ENCODE results near the gene ECM2. TPM values are rescaled to one million over a fixed set of nuclear protein-coding genes. Genes with fewer than 3 reads are reported as not detected.

Gene ECM2
- total RNA-seq, 1 experiment from 2014 or later, result not detected

GRCh38 chr9:92525306-92525705 lies 10.5 kb downstream of the ECM2 start:
- Histone ChIP-seq H3K27ac (ENCODE audit: low read length) (no peak overlapping the region), H3K27me3 (ENCODE audit: control insufficient read depth, insufficient read depth, low read length) (no peaks in the 10 kb centered on the region), H3K4me1 (ENCODE audit: control insufficient read depth, insufficient read depth, low read length) (no peaks in the 10 kb centered on the region), H3K9me3 (ENCODE audit: control insufficient read depth, insufficient read depth, low read depth, low read length) (no peaks in the 10 kb centered on the region), H3K36me3 (ENCODE audit: control insufficient read depth, insufficient read depth, low read length) (no peaks in the 10 kb centered on the region), H3K4me3 (ENCODE audit: low read depth in 2 of 2, low read length in 2 of 2) (no peak overlapping the region)
- ATAC-seq (no peak), DNase-seq (ENCODE audit: low read depth, low spot score) (no peak)
- intact Hi-C loops (cut with micrococcal nuclease; ENCODE audit: unreplicated experiment), result no loop called here
- POLR2A ChIA-PET, result no interaction called here
- no peak for TF ChIP-seq TCF7L2 (IDR thresholded peaks at IDR 0.05; ENCODE audit: low read depth, low read length)
- no peak for TF ChIP-seq REST (IDR thresholded peaks at IDR 0.05; ENCODE audit: insufficient read depth in 1 of 2, low read depth in 2 of 2, low read length in 1 of 2)
- no peak for TF ChIP-seq POLR2AphosphoS5 (IDR thresholded peaks at IDR 0.05; ENCODE audit: low read depth, low read length)
- no peak for TF ChIP-seq SIN3A (IDR thresholded peaks at IDR 0.05; ENCODE audit: borderline replicate concordance, insufficient read depth, low read depth, low read length)
- TF ChIP-seq CTCF (IDR thresholded peaks at IDR 0.05), result no peak
- in situ Hi-C loops (cut with HindIII; ENCODE audit: low pct_unique_long_range_greater_than_20kb, low sequenced_read_pairs), result no loop called here
- BruUV-seq (replicated peaks), result no TSS peak
- CTCF ChIA-PET, result no interaction called here

GRCh38 chr9:92524881-92525280 lies 10.9 kb downstream of the ECM2 start:
- Histone ChIP-seq H3K4me3 (ENCODE audit: low read depth in 2 of 2, low read length in 2 of 2) (no peak overlapping the region), H3K27ac (ENCODE audit: low read length) (no peak overlapping the region), H3K36me3 (ENCODE audit: control insufficient read depth, insufficient read depth, low read length) (no peaks in the 10 kb centered on the region), H3K4me1 (ENCODE audit: control insufficient read depth, insufficient read depth, low read length) (no peaks in the 10 kb centered on the region), H3K27me3 (ENCODE audit: control insufficient read depth, insufficient read depth, low read length) (no peaks in the 10 kb centered on the region), H3K9me3 (ENCODE audit: control insufficient read depth, insufficient read depth, low read depth, low read length) (no peaks in the 10 kb centered on the region)
- no peak for ATAC-seq
- POLR2A ChIA-PET, result no interaction called here
- intact Hi-C loops (cut with micrococcal nuclease; ENCODE audit: unreplicated experiment) (no loop called here), in situ Hi-C loops (cut with HindIII; ENCODE audit: low pct_unique_long_range_greater_than_20kb, low sequenced_read_pairs) (no loop called here)
- DNase-seq (ENCODE audit: low read depth, low spot score), result no peak
- no peak for TF ChIP-seq POLR2AphosphoS5 (IDR thresholded peaks at IDR 0.05; ENCODE audit: low read depth, low read length)
- no peak for TF ChIP-seq REST (IDR thresholded peaks at IDR 0.05; ENCODE audit: insufficient read depth in 1 of 2, low read depth in 2 of 2, low read length in 1 of 2)
- no peak for TF ChIP-seq CTCF (IDR thresholded peaks at IDR 0.05)
- CTCF ChIA-PET, result no interaction called here
- BruUV-seq (replicated peaks), result no TSS peak
